NCI-H2107 treated with DMSO at 0.1 percent for 48 hours (cell line): ENCODE measurements around the gene F12.
"Not testable (repeated sequence)": the region's sequence is repeated elsewhere in the genome, so short reads cannot be mapped to it uniquely, and the experiment has no call there.

Experiments
- DNase-seq: peaks from one replicate; lab custom pipeline; 2025; ENCODE audit not compliant: unreplicated experiment; lab: John Stamatoyannopoulos, UW

F12 gene

GRCh38 chr5:177417081-177417480 is 7.7 kb upstream of the F12 start:
- DNase-seq, result not testable (repeated sequence)

DNA sequence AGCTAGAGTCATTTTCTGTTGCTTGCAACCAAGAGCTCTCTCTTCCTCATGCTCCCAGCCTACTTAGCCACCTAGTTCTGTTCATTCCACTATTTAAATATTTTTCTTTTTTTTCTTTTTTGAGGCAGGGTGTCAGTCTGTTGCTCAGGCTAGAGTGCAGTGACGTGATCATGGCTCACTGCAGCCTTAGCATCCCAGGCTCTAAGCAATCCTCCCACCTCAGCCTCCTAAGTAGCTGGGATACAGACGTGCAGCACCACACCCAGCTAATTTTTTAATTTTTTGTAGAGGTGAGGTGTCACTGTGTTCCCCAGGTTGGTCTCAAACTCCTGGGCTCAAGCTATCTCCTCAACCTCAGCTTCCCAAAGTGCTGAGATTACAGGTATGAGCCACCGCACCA is 5.1 kb upstream of the F12 start:
- DNase-seq, result no peak

GRCh38 chr5:177412603-177413233 is 3.4 kb upstream of the F12 start:
- DNase-seq, result no peak

GRCh38 chr5:177410575-177410974 is 1.2 kb upstream of the F12 start:
- DNase-seq, result no peak

GRCh38 chr5:177405805-177406204 is 3.6 kb downstream of the F12 start:
- no peak for DNase-seq

GRCh38 chr5:177405312-177405711 is 4.1 kb downstream of the F12 start:
- no peak for DNase-seq

DNA sequence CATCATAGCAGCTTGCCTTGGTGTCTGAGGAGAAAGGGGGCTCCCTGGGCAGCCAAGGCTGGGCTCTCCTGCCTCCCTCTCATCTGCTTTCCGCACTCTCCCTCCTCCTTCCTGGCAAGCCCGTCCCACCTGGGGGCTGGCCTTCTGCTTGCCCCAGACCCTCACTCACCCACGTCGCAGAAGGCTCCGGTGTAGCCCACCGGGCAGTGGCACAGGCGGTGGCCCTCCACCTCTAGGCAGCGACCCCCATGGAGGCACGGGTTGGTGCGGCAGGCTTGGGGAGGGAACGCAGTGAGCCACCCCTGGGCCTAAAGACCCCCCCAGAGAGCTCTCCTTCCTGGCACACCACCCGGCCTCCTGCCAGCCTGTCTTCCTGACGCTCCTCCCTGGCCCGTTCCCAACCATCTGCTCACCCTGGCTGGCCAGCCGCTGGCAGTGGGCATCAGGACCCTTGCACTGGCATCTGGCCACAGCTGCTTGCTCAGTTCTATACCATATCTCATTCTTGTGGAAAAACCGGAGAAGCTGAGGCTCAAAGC is 4.7 kb downstream of the F12 start:
- no peak for DNase-seq

DNA sequence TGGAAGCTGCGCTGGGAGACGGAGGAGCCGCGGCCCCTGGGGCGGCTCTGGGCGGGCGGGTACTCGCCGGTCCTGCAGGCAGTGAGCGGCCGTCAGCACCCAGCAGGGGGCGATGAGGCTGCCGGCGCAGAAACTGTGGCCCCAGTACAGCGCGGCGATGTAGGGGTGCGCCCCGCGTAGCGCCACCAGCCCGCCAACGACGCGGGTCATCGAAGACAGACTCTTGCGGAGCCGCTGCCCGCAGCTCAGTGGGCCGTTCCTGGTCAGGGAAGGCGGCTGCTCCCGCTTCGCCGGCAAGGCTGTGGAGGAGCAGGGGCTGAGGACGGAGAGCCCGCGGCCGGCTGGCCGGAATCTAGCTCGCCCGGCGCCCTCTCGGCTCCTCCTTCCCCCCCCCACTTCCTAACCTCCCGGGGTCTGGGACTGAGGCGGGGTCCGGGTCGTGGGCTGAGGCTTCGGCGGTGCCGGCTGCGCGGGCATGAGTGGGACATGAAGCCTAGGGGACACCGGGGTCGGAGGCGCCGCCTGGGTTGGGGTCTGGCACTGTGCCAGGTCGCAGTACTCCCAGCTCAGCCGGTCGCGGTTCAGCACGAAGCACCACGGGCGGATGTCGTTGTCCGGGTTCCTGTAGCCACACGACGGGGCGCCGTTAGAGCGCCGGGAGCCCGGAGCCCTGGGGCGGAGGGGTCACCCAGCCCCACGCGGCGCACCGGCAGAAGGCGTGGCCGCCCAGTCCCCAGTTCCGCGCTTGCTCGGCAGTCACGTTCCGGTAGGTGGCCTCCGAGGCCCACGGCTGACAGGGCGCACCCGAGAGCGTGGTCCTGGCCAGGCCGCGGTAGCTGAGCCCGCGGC is 5.3 kb downstream of the F12 start:
- DNase-seq, result no peak

DNA sequence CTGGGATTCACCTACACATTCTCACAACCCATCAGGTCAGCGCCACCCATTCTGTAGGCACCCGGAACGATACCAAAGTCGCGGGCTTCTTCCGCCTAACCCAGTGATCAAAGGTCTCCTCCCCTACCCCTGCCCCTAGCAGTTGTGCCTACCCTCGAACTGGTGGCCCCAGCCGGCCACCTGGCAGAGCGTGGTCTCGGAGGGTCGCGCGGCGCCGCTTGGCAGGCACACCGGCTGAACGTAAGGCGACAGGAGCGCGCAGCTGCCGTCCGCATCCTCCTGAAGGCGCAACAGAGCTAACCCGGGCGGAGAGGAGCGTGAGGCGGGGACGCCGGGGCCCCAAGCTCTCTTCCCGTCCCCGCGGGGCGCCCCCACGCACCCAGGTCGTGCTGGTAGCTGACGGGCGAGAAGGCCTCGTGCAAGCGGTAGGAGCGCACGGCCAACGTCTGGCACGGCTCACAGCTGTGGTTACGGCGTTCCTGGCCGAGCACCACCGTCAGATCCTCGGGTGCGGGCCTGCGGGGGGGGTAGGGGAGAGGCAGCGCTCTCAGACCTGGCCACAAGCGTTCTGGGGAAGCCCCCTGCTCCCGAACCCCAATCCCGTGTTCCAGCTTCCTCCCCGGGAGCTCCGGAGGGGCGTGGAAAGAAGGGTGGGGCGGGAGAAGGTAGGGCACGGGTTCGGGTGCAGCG is 6.1 kb downstream of the F12 start:
- DNase-seq, result no peak

DNA sequence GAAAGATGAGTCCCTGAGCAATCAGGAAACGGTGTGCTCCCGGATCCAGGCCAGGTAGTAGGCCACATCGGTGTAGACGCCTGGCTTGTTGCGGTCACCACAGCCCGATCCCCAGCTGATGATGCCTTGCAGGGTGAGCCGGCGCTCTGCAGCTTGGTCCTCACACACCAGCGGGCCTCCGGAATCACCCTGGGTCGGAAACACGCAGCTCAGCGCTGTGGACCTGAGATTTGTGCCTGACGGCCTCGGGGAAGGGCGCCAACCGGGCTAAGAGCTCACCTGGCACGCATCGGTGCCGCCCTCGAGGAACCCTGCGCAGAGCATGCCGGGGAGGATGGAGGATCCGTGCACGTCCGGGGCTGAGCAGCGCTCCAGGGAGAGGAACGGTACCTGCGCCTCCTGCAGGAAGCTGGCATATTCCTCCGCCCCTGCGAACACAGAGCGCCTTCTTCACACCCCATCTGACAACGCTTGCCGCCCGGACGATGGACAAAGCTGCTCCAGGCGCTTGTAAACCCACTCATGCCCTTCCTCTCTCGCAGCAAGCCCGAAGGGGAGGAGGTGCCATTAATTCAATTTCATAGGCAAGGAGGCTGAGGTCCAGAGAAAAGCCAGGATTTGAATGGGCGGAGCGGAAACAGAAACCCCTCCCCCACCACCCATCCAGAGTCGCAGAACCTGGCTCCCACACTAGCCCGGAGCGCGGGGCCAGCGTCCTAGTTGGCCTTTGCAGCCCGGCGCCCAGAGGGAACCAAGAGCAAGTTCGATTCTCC is 6.9 kb downstream of the F12 start:
- peak; percentile 25 for DNase-seq

DNA sequence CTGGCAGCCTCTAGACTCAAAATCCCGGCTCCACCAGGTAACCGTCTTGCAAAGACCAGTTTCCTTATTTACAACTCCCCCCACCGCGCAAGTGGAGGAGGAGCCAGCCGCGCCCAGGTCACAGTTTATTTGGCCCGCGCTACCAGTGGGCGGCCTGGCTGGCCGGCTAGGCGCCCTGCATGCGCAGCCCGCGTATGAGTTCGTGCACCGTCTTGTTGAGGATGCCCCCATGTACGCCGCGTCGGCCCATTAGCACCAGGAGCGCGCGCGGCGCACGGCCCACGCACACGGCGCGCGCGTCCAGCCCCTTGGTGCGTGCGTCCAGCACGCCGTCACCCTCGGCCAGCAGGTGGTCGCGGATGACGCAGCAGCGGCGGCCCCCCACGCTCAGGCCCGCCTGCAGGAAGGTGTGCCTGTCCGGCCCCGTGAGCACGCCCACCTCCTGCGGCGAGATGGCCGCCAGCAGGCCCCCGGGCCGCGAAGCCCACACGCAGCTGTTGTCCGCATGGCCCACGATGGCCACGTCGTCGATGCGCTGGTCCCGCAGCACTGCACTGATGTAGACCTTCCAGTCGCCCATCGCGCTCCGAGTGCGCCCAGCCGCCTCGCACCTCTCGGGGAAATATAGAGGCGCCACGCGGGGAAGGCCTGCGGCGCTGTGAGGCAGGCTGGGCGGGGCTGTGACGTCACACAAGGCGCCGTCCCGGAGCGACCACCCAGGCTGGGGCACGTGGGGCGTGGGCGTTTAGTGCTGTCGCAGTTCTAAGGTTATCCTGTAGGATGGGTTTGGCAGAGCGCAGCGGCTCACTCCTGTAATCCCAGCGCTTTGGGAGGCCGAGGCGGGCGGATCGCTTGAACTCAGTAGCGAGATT is 9.1 kb downstream of the F12 start, which contains the start of gene PFN3:
Gene PFN3, minus strand, starts transcription at position 665 of the 872 bp plus-strand sequence. Its CDS starts 85 bp downstream, at position 580.
- no peak for DNase-seq

- no peak for DNase-seq
Observed at GRCh38 chr5:177397875-177398390, 11.4 kb downstream of the F12 start.

DNA sequence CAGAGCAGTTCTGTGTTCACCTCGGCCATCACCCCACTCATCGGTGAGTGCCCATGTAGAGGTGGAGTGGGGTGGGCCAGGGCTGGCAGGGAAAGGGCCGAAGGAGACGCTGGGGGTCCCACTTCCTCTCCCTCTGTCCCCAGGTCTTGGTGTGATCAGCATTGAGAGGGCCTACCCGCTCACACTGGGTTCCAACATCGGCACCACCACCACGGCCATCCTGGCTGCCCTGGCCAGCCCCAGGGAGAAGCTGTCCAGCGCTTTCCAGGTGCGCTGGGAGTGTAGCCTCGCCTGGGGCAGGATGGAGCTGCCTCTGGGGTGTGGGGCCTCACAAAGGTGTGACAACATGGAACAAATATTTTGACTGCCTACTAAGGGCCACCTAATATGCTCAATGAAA is 12.6 kb downstream of the F12 start:
- no peak for DNase-seq

DNA sequence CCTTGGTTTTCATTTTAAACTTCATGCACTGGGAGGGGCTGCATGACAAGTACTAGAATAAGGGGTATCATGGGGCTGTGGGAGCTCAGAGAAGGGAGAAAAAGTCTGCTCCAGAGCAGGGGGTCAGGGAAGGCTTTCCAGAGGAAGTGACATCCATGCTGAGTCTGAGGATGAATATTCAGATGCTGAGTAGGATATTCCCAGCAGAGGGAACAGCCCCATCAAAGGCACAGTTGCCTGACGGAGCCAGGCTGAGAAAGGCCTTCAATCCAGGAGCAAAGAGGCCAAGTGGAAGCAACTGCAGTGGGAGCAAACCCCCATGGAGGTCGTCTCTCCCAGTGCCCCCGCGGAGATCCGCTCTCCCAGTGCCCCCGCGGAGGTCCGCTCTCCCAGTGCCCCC is 13.3 kb downstream of the F12 start:
- no peak for DNase-seq

DNA sequence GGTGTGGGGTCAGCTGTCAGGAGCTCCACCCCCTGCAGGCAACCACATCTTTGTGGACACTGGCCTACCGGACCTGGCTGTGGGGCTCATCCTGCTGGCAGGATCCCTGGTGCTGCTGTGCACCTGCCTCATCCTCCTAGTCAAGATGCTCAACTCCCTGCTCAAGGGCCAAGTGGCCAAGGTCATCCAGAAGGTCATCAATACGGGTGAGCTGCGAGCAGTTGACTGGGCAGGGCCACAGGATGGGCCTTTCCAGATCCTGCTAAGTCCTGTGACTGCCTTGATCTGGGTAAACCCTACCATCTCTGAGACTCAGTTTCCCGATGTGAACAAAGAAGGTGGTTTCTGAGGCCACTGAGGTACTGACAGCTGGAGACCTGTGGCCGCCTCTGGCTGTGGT is 15.4 kb downstream of the F12 start:
- DNase-seq, result no peak

- DNase-seq, result no peak
Observed at GRCh38 chr5:177393206-177393765, 16.1 kb downstream of the F12 start.

DNA sequence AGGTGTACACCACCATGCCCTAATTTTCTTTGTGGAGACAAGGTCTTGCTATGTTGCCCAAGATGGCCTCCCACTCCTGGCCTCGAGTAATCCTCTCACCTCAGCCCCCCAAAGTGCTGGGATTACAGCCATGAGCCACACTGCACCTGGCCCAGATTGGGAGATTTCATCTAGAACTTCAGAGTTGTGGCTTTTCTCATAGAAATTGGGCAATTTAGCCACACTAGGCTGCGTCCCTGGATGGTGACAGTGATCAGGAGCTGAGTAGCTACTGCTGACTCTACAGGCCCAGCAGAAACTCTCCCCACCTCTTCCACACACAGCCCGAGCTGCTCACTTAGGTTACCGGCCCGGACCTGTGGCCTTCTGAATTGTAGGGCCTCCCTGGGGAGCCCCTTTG is 16.6 kb downstream of the F12 start:
- no peak for DNase-seq

- DNase-seq, result peak; percentile 30
Observed at GRCh38 chr5:177390363-177391300, 18.7 kb downstream of the F12 start.
